CD4-positive, alpha-beta T cell (primary cell): ENCODE data around the gene UGT3A1. TPM values are rescaled to one million over a fixed set of nuclear protein-coding genes. Genes with fewer than 3 reads are reported as not detected.

Experiments
- ATAC-seq: fragments of 200-7000 bp; cut with Tn5 transposase; one replicate; pipeline ENCODE4 v1.10.0; 2022; ENCODE audit warnings: mild to moderate bottlenecking; ENCODE audit not compliant: poor library complexity
- CTCF ChIA-PET: fragments of 350-600 bp; sonication (Branson Sonifier 250); formaldehyde crosslinking; loops from one replicate; lab custom pipeline; 2021; ENCODE audit warnings: antibody characterized with exemption, inconsistent platforms; lab: Charles Lee
- POLR2A ChIA-PET: fragments of 350-600 bp; sonication (Branson Sonifier 250); formaldehyde crosslinking; loops from one replicate; lab custom pipeline; 2021; ENCODE audit warnings: antibody characterized with exemption, inconsistent platforms; lab: Charles Lee
- DNase-seq, 14 experiments: peaks; one replicate each; pipeline ENCODE4 v3.0.0-alpha.2; 2013 to 2020; ENCODE audit warnings: mixed read lengths in 2 of 14
- H3K27ac ChIP-seq, 2 donors: one replicate each; pipeline versions ENCODE4 v1.5.1 to v1.7.0; 2013; ENCODE audit warnings: low read length in 2 of 2, low read depth in 1 of 2, mild to moderate bottlenecking in 1 of 2
- H3K27me3 ChIP-seq, 2 experiments: 1 replicate in 1 of 2; 2 replicates in 1 of 2; pipeline versions ENCODE4 v1.6.1 to v1.7.0; 2013; ENCODE audit warnings: low read length in 2 of 2, control low read depth in 1 of 2, mild to moderate bottlenecking in 1 of 2, moderate library complexity in 1 of 2; ENCODE audit not compliant: insufficient read depth in 2 of 2, control insufficient read depth in 1 of 2
- H3K36me3 ChIP-seq: one replicate; pipeline ENCODE4 v1.6.1; 2013; ENCODE audit warnings: low read length, control low read depth; ENCODE audit not compliant: insufficient read depth
- H3K4me1 ChIP-seq: one replicate; pipeline ENCODE4 v1.6.1; 2013; ENCODE audit warnings: low read length, control low read depth; ENCODE audit not compliant: insufficient read depth
- H3K4me3 ChIP-seq: one replicate; pipeline ENCODE4 v1.5.1; 2013; ENCODE audit warnings: mild to moderate bottlenecking, low read length, moderate library complexity
- H3K9me3 ChIP-seq, 2 experiments: 1 replicate in 1 of 2; 2 replicates in 1 of 2; pipeline versions ENCODE4 v1.6.1 to v1.7.0; 2013; ENCODE audit warnings: low read length in 2 of 2, mild to moderate bottlenecking in 2 of 2, control low read depth in 1 of 2, moderate library complexity in 1 of 2; ENCODE audit not compliant: control insufficient read depth in 1 of 2, insufficient read depth in 1 of 2
- H3K27ac Mint-ChIP-seq: one replicate; pipeline ENCODE4 v1.8.0; 2020; ENCODE audit warnings: mixed read lengths
- H3K27me3 Mint-ChIP-seq: one replicate; pipeline ENCODE4 v1.8.0; 2021; ENCODE audit warnings: mixed read lengths
- H3K36me3 Mint-ChIP-seq: one replicate; pipeline ENCODE4 v1.8.0; 2021; ENCODE audit warnings: low read depth, mixed read lengths
- H3K4me1 Mint-ChIP-seq: one replicate; pipeline ENCODE4 v1.8.0; 2021; ENCODE audit warnings: low read depth, mixed read lengths
- H3K4me3 Mint-ChIP-seq: one replicate; pipeline ENCODE4 v1.8.0; 2020; ENCODE audit warnings: mild to moderate bottlenecking, mixed read lengths
- H3K9me3 Mint-ChIP-seq: one replicate; pipeline ENCODE4 v1.8.0; 2020; ENCODE audit warnings: mixed read lengths
- intact Hi-C, 2 experiments: fragments of 100-400 bp; cut with DNase I in 1 of 2; cut with micrococcal nuclease in 1 of 2; formaldehyde crosslinking; loops; one replicate each; pipeline versions ENCODE4 v1.15.1 to v1.9.0; 2023 to 2025; cut with DNase I, micrococcal nuclease
- total RNA-seq, 174 experiments: library from RNA in 2 of 174; stranded (reverse) in 2 of 174; gene quantifications; one replicate each; pipeline ENCODE4 v1.2.3 and lab custom pipeline; 2021 to 2026
- TF ChIP-seq, protein P1 (sequence below): fragments of 200-600 bp; IDR thresholded peaks from one replicate; pipeline ENCODE4 v1.8.0; 2022; ENCODE audit warnings: antibody characterized with exemption, mild to moderate bottlenecking

UGT3A1 gene
- total RNA-seq, 2 experiments from 2014 or later, result not detected

DNA sequence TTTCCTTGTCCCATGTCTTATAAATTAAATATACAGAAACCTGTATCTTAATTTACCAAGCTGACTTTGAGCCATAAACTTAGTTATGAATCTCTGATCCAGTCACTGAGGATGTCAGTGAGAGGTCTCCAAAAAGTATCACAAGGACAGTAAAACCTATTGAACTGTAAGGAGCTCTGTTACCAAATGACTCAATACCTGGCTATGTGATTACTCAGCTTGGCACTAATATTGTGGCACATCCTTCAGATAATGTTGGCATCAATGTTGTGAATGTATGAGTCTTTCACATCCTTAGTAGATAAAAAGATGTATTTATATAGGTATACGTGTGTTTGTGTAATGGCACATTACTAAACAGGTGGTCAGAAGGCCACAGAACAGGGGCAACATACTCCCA lies 34.8 kb downstream of the UGT3A1 start:
- Mint-ChIP-seq H3K4me1 (peaks cover 9% of the 10 kb centered on the region), H3K36me3 (no peaks in the 10 kb centered on the region), H3K27me3 (peaks cover 67% of the 10 kb centered on the region), H3K4me3 (no peak overlapping the region), H3K27ac (no peak overlapping the region), H3K9me3 (peaks cover 5% of the 10 kb centered on the region)
- intact Hi-C loops, result no loop called here
- TF ChIP-seq, protein P1, sequence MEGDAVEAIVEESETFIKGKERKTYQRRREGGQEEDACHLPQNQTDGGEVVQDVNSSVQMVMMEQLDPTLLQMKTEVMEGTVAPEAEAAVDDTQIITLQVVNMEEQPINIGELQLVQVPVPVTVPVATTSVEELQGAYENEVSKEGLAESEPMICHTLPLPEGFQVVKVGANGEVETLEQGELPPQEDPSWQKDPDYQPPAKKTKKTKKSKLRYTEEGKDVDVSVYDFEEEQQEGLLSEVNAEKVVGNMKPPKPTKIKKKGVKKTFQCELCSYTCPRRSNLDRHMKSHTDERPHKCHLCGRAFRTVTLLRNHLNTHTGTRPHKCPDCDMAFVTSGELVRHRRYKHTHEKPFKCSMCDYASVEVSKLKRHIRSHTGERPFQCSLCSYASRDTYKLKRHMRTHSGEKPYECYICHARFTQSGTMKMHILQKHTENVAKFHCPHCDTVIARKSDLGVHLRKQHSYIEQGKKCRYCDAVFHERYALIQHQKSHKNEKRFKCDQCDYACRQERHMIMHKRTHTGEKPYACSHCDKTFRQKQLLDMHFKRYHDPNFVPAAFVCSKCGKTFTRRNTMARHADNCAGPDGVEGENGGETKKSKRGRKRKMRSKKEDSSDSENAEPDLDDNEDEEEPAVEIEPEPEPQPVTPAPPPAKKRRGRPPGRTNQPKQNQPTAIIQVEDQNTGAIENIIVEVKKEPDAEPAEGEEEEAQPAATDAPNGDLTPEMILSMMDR, result no peak
- Histone ChIP-seq H3K27me3 (peaks cover 33 to 55% of the 10 kb centered on the region in 2 experiments), H3K9me3 (peaks cover 0 to 5% of the 10 kb centered on the region in 2 experiments), H3K4me1 (peaks cover 5% of the 10 kb centered on the region), H3K27ac (no peak overlapping the region), H3K4me3 (no peak overlapping the region), H3K36me3 (no peaks in the 10 kb centered on the region)
- CTCF ChIA-PET, result no interaction called here
- DNase-seq (no peak), ATAC-seq (no peak)
- POLR2A ChIA-PET, result no interaction called here

DNA sequence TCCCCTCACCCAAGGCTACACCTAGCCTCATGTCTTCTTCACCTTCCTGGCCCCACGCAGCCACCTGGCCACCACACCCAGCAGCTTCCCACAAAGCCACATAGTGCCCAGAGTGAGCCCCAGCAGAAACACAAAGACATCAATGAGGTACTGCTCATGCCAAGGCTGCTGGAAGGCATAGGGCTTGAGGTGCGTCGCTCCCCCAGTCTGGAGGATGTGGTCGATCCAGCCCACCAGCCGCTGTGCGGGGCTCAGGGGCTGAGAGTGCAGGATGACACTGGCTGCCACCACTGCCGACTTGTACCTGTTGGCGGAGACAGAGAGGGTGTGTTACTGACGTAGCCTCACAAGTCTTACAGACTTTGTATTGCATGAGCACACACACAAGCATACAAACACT lies 37.0 kb downstream of the UGT3A1 start:
- Mint-ChIP-seq H3K36me3 (no peaks in the 10 kb centered on the region), H3K27me3 (peaks cover 50% of the 10 kb centered on the region), H3K4me1 (peaks cover 9% of the 10 kb centered on the region), H3K27ac (no peak overlapping the region), H3K9me3 (peaks cover 5% of the 10 kb centered on the region), H3K4me3 (no peak overlapping the region)
- CTCF ChIA-PET, result no interaction called here
- H3K27me3 ChIP-seq, result peaks cover 33 to 55% of the 10 kb centered on the region in 2 experiments
- peak in 6 of 14 experiments; percentile 0 to 22 (median 7) for DNase-seq
- no peak overlapping the region for H3K4me3 ChIP-seq
- no peaks in the 10 kb centered on the region for H3K36me3 ChIP-seq
- POLR2A ChIA-PET, result no interaction called here
- H3K27ac ChIP-seq, result no peak overlapping the region
- ATAC-seq, result peak; percentile 86
- H3K9me3 ChIP-seq, result peaks cover 0 to 5% of the 10 kb centered on the region in 2 experiments
- TF ChIP-seq, protein P1, result no peak
- intact Hi-C loops, result no loop called here
- peaks cover 5% of the 10 kb centered on the region for H3K4me1 ChIP-seq

DNA sequence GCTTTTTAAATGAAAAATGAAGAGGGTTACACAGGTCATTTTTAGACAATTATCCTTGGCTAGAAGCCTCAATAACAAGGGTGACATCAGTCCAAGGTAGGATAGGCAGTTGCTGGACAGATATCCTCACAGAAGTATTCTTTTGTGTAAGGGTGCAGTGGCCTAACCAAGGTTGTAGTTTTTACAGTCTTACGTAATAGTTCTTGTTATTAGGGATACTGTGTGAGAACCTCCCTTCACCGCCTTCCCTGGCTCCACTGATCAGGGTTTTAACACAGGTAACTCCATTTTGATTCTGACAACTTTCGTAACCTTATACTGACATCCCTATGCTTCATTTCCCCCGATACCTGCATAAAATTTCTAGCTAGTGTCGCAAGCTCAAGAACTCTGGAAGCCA lies 44.1 kb downstream of the UGT3A1 start:
- TF ChIP-seq, protein P1, result no peak
- DNase-seq (no peak), ATAC-seq (no peak)
- H3K27me3 ChIP-seq, result peaks cover under 1 to 5% of the 10 kb centered on the region in 2 experiments
- intact Hi-C loops, result no loop called here
- ChIA-PET CTCF (no interaction called here), POLR2A (no interaction called here)
- H3K4me3 ChIP-seq, result no peak overlapping the region
- no peak overlapping the region for H3K27ac Mint-ChIP-seq
- H3K9me3 ChIP-seq, result no peaks in the 10 kb centered on the region
- H3K27ac ChIP-seq, result no peak overlapping the region
- H3K27me3 Mint-ChIP-seq, result peaks cover 30% of the 10 kb centered on the region
- H3K4me3 Mint-ChIP-seq, result no peak overlapping the region
- no peaks in the 10 kb centered on the region for H3K4me1 Mint-ChIP-seq
- no peaks in the 10 kb centered on the region for H3K4me1 ChIP-seq
- no peaks in the 10 kb centered on the region for H3K36me3 Mint-ChIP-seq
- H3K36me3 ChIP-seq, result no peaks in the 10 kb centered on the region
- no peaks in the 10 kb centered on the region for H3K9me3 Mint-ChIP-seq
